KMS-11 (cell line): ENCODE measurements around the gene RNF26.

Source experiments
- H2AFZ ChIP-seq: fragments of 200-600 bp; sonication (generic); 2 replicates; pipeline ENCODE4 v1.6.1; 2016; ENCODE audit warnings: antibody characterized with exemption, mixed run types, low read depth
- H3K27ac ChIP-seq: fragments of 200-600 bp; sonication (generic); 2 replicates; pipeline ENCODE4 v1.6.1; 2016; ENCODE audit warnings: mild to moderate bottlenecking, mixed run types
- H3K27me3 ChIP-seq: fragments of 200-600 bp; sonication (generic); 2 replicates; pipeline ENCODE4 v1.6.1; 2017; ENCODE audit warnings: mild to moderate bottlenecking, low read depth, mixed run types, moderate library complexity; ENCODE audit not compliant: insufficient read depth
- H3K36me3 ChIP-seq: fragments of 200-600 bp; sonication (generic); 2 replicates; pipeline ENCODE4 v1.6.1; 2017; ENCODE audit warnings: mild to moderate bottlenecking, mixed run types; ENCODE audit not compliant: insufficient read depth
- H3K4me1 ChIP-seq: fragments of 200-600 bp; sonication (generic); 2 replicates; pipeline ENCODE4 v1.6.1; 2016; ENCODE audit warnings: mild to moderate bottlenecking, low read depth, mixed run types; ENCODE audit not compliant: poor library complexity, severe bottlenecking
- H3K4me2 ChIP-seq: fragments of 200-600 bp; sonication (generic); 2 replicates; pipeline ENCODE4 v1.7.0; 2016; ENCODE audit warnings: mild to moderate bottlenecking, mixed run types
- H3K4me3 ChIP-seq: fragments of 200-600 bp; sonication (generic); IDR thresholded peaks from 2 replicates; pipeline ENCODE4 v1.6.1; 2017; ENCODE audit warnings: low read depth, low read length, mixed read lengths; ENCODE audit not compliant: insufficient read depth
- H3K79me2 ChIP-seq: fragments of 200-600 bp; sonication (generic); 2 replicates; pipeline ENCODE4 v1.6.1; 2016; ENCODE audit warnings: low read depth, mixed run types; ENCODE audit not compliant: insufficient read depth
- H3K9ac ChIP-seq: fragments of 200-600 bp; sonication (generic); 2 replicates; pipeline ENCODE4 v1.6.1; 2016; ENCODE audit warnings: mild to moderate bottlenecking, mixed run types
- H4K20me1 ChIP-seq: fragments of 200-600 bp; sonication (generic); 2 replicates; pipeline ENCODE4 v1.6.1; 2016; ENCODE audit warnings: mild to moderate bottlenecking, mixed run types; ENCODE audit not compliant: insufficient read depth
- CTCF ChIP-seq: fragments of 200-600 bp; sonication (generic); conservative IDR thresholded peaks from 2 replicates; pipeline ENCODE4 v1.6.1; 2017; ENCODE audit warnings: low read depth, mild to moderate bottlenecking, antibody characterized with exemption, low read length, moderate library complexity, mixed read lengths

The RNF26 gene

GRCh38 chr11:119346605-119347004 is 12.3 kb downstream of the RNF26 start, which contains the start of gene MFRP:
TSS of gene MFRP (minus strand) at chr11:119346705. CDS start at chr11:119346513, 192 bp downstream.
- H3K9ac ChIP-seq: no peak within 1 kb of the TSS
- peaks cover 14% of the 10 kb centered on the region; the same call in 1 of the 2 replicates for H3K27me3 ChIP-seq
- H3K4me1 ChIP-seq: no peaks in the 10 kb centered on the region
- H3K36me3 ChIP-seq: no peaks in the 10 kb centered on the region
- H3K4me3 ChIP-seq: no peak within 1 kb of the TSS
- H2AFZ ChIP-seq: no peak within 1 kb of the TSS
- H3K4me2 ChIP-seq: no peak within 1 kb of the TSS
- no peak for TF ChIP-seq CTCF
- H3K27ac ChIP-seq: no peak within 1 kb of the TSS
- no peaks in the 10 kb centered on the region for H3K79me2 ChIP-seq
- no peaks in the 10 kb centered on the region for H4K20me1 ChIP-seq

- TF ChIP-seq CTCF: no peak
- H3K27ac ChIP-seq: no peak overlapping the region
- H4K20me1 ChIP-seq: no peaks in the 10 kb centered on the region
- no peak overlapping the region for H3K9ac ChIP-seq
- H3K36me3 ChIP-seq: no peaks in the 10 kb centered on the region
- H3K4me2 ChIP-seq: no peak overlapping the region
- no peak overlapping the region for H3K4me3 ChIP-seq
- H3K79me2 ChIP-seq: no peaks in the 10 kb centered on the region
- peaks cover 14% of the 10 kb centered on the region; the same call in 1 of the 2 replicates for H3K27me3 ChIP-seq
- no peak overlapping the region for H2AFZ ChIP-seq
- H3K4me1 ChIP-seq: no peaks in the 10 kb centered on the region
These were observed 12.9 kb downstream of the RNF26 start for GRCh38 chr11:119347242-119347641.

- no peak overlapping the region for H3K4me2 ChIP-seq
- no peak overlapping the region for H3K4me3 ChIP-seq
- no peaks in the 10 kb centered on the region for H4K20me1 ChIP-seq
- TF ChIP-seq CTCF: no peak
- no peak overlapping the region for H3K27ac ChIP-seq
- no peak overlapping the region for H3K9ac ChIP-seq
- no peaks in the 10 kb centered on the region for H3K36me3 ChIP-seq
- no peak overlapping the region for H2AFZ ChIP-seq
- H3K4me1 ChIP-seq: no peaks in the 10 kb centered on the region
- no peaks in the 10 kb centered on the region for H3K79me2 ChIP-seq
- H3K27me3 ChIP-seq: peaks cover 14% of the 10 kb centered on the region; the same call in 1 of the 2 replicates
These were observed 13.7 kb downstream of the RNF26 start for GRCh38 chr11:119347940-119348605.

- H3K4me2 ChIP-seq: no peak overlapping the region
- no peaks in the 10 kb centered on the region for H4K20me1 ChIP-seq
- no peak overlapping the region for H3K4me3 ChIP-seq
- H2AFZ ChIP-seq: no peak overlapping the region
- no peak overlapping the region for H3K9ac ChIP-seq
- H3K36me3 ChIP-seq: no peaks in the 10 kb centered on the region
- no peak overlapping the region for H3K27ac ChIP-seq
- H3K27me3 ChIP-seq: peaks cover 14% of the 10 kb centered on the region; the same call in 1 of the 2 replicates
- TF ChIP-seq CTCF: no peak
- no peaks in the 10 kb centered on the region for H3K79me2 ChIP-seq
- H3K4me1 ChIP-seq: no peaks in the 10 kb centered on the region
These were observed 16.0 kb downstream of the RNF26 start for GRCh38 chr11:119350302-119350701.
